HepG2 (cell line): ENCODE results near the gene RIPOR1. TPM values are rescaled to one million over a fixed set of nuclear protein-coding genes. Genes with fewer than 3 reads are reported as not detected.

Source experiments
- ELF1 ChIP-seq: sonication (generic); formaldehyde crosslinking; IDR thresholded peaks from 2 replicates; pipeline ENCODE4 v1.4.0; 2020; ENCODE audit warnings: missing genetic modification reagents
- FOXP1 ChIP-seq, 2 experiments: fragments of 450-650 bp in 1 of 2; IDR thresholded peaks; 2 replicates each; pipeline ENCODE4 v1.6.1; 2017 to 2018; ENCODE audit warnings: antibody characterized with exemption in 1 of 2
- GATAD1 ChIP-seq: IDR thresholded peaks from 2 replicates; pipeline ENCODE4 v1.6.1; 2016; ENCODE audit warnings: missing genetic modification reagents, missing compliant biosample characterization
- MYC ChIP-seq: sonication (generic); formaldehyde crosslinking; IDR thresholded peaks from 2 replicates; pipeline ENCODE4 v1.9.0; 2021; ENCODE audit warnings: missing genetic modification reagents, borderline replicate concordance
- NFE2L1 ChIP-seq: sonication (generic); formaldehyde crosslinking; IDR thresholded peaks from 2 replicates; pipeline ENCODE4 v1.4.0; 2020; ENCODE audit warnings: missing genetic modification reagents, mild to moderate bottlenecking, borderline replicate concordance
- ZC3H4 ChIP-seq: sonication (generic); formaldehyde crosslinking; IDR thresholded peaks from 2 replicates; pipeline ENCODE4 v1.4.0; 2020; ENCODE audit warnings: missing genetic modification reagents, borderline replicate concordance
- ZNF10 ChIP-seq: sonication (generic); formaldehyde crosslinking; IDR thresholded peaks from 2 replicates; pipeline ENCODE4 v1.4.0; 2020; ENCODE audit warnings: mild to moderate bottlenecking, low read depth, missing genetic modification reagents, borderline replicate concordance
- ZNF274 ChIP-seq: sonication (generic); formaldehyde crosslinking; IDR thresholded peaks from 2 replicates; pipeline ENCODE4 v1.5.1; 2020; ENCODE audit warnings: mild to moderate bottlenecking, missing genetic modification reagents
- ZNF329 ChIP-seq: sonication (generic); formaldehyde crosslinking; IDR thresholded peaks from 2 replicates; pipeline ENCODE4 v1.9.0; 2021; ENCODE audit warnings: low read depth, mild to moderate bottlenecking, missing genetic modification reagents
- ZNF335 ChIP-seq: sonication (generic); formaldehyde crosslinking; IDR thresholded peaks from 2 replicates; pipeline ENCODE4 v1.4.0; 2020; ENCODE audit warnings: missing genetic modification reagents
- ZNF34 ChIP-seq: sonication (generic); formaldehyde crosslinking; IDR thresholded peaks from 2 replicates; pipeline ENCODE4 v1.4.0; 2020; ENCODE audit warnings: mild to moderate bottlenecking, missing genetic modification reagents, borderline replicate concordance
- ZNF382 ChIP-seq: sonication (generic); formaldehyde crosslinking; IDR thresholded peaks from 2 replicates; pipeline ENCODE4 v1.5.0; 2020; ENCODE audit warnings: missing genetic modification reagents, mild to moderate bottlenecking, borderline replicate concordance
- ZNF572 ChIP-seq: sonication (generic); formaldehyde crosslinking; IDR thresholded peaks from 2 replicates; pipeline ENCODE4 v1.5.1; 2020; ENCODE audit warnings: mild to moderate bottlenecking, missing genetic modification reagents
- ZNF672 ChIP-seq: sonication (generic); formaldehyde crosslinking; IDR thresholded peaks from 2 replicates; pipeline ENCODE4 v1.8.1; 2022; ENCODE audit warnings: missing genetic modification reagents
- ZNF709 ChIP-seq: sonication (generic); formaldehyde crosslinking; IDR thresholded peaks from 2 replicates; pipeline ENCODE4 v1.5.0; 2020; ENCODE audit warnings: mild to moderate bottlenecking, missing genetic modification reagents
- polyA plus RNA-seq, 8 experiments: library from polyadenylated mRNA; depleted of rRNA in 3 of 8; stranded (reverse) in 7 of 8; unstranded in 1 of 8; fragments of >200 nt; fragmentation: Illumina TruSeq in 4 of 8; extraction: Trizol in 4 of 8; gene quantifications; 2 replicates each; pipeline versions ENCODE4 v1.2.1 to v1.2.3, GENCODE V29; 2011 to 2016; ENCODE audit warnings: low read depth in 4 of 8, missing spikeins in 1 of 8, mixed read lengths in 1 of 8; ENCODE audit not compliant: insufficient read depth in 1 of 8
- total RNA-seq, 5 experiments: library from RNA; depleted of rRNA; stranded (reverse); fragments of >200 nt; fragmentation: Illumina TruSeq; extraction: Trizol; gene quantifications; 2 replicates each; pipeline ENCODE4 v1.2.3, GENCODE V29; 2016; ENCODE audit warnings: low read depth in 1 of 5
- TF ChIP-seq, protein P1 (sequence below): sonication (generic); formaldehyde crosslinking; IDR thresholded peaks from 2 replicates; pipeline ENCODE4 v1.5.0; 2020; ENCODE audit warnings: missing genetic modification reagents, mild to moderate bottlenecking, borderline replicate concordance
- TF ChIP-seq, protein P2 (sequence below): sonication (generic); formaldehyde crosslinking; IDR thresholded peaks from 2 replicates; pipeline ENCODE4; 2020; ENCODE audit warnings: missing genetic modification reagents, mild to moderate bottlenecking, borderline replicate concordance
- TF ChIP-seq, protein P3 (sequence below): sonication (generic); formaldehyde crosslinking; conservative IDR thresholded peaks from 2 replicates; pipeline ENCODE4 v1.4.0; 2020; ENCODE audit warnings: missing genetic modification reagents
- TF ChIP-seq, protein P4 (sequence below): IDR thresholded peaks from 2 replicates; pipeline ENCODE4 v1.6.1; 2018; ENCODE audit warnings: missing genetic modification reagents, mild to moderate bottlenecking, missing compliant biosample characterization
- TF ChIP-seq, protein P5 (sequence below): sonication (generic); formaldehyde crosslinking; IDR thresholded peaks from 2 replicates; pipeline ENCODE4 v1.4.0; 2020; ENCODE audit warnings: missing genetic modification reagents

RIPOR1 gene
- total and polyA plus RNA-seq, 2 of the 13 experiments (the other 11 are each of a cell fraction or from before 2014, with no cell fraction given): 4.6 to 8.1 TPM

DNA sequence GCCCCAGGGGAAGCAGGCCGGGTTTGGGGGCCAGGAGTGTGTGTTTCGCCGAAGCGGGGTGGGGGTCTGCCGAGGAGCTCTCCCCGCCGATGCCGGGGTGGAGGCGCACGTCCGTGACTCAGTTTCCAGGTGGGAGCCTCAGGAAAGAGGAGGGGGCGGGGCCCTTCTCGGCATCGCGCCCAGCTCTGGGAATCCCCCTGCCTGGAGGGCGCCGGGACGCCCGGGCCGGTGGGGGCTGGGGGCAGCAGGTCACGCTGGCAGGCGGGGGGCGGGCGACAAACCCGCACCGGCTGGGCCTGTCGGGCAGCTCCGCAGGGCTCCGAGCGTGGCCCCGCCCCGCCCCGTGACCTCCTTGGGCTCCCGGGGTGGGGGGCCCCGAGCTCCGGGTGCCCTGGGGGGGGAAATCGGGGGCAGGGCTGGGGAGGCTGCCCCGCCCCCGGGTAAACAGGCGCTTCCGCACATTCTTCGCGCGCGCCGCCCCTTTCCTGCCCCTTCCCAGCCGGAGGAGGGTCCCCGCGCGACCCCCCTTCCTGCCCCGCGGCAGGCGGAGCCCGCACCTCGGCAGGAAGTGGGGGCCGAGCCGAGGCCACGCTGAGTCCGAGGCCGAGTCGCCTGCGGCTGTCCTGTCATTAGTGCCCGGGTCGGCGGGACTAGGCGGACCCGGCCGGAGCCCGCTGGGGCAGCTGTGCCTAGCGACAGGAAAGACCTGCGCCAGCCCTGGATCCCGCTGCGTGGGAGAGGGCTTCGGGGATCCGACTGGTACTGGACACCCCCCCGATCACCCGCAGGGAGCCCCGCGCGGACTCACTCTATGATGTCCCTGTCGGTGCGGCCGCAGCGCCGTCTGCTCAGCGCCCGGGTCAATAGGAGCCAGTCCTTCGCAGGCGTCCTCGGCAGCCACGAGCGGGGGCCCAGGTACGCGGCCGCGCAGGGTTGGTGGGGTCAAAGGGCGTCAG lies 9.3 kb downstream of the RIPOR1 start (continued):
- TF ChIP-seq NFE2L1 (CRISPR knock-in tag) (no peak), ZNF329 (CRISPR knock-in tag) (0 out of 2 replicates have a peak, but pooled peaks have one; percentile 15), ZNF34 (peak; percentile 8; the same call in 1 of the 2 replicates), ZNF335 (CRISPR knock-in tag) (no peak), MYC (peak; percentile 71; the same call in 1 of the 2 replicates), ELF1 (CRISPR knock-in tag) (peak; percentile 67), ZNF672 (no peak), ZNF274 (CRISPR knock-in tag) (peak; percentile 4; the same call in 1 of the 2 replicates), GATAD1 (CRISPR knock-in tag) (0 out of 2 replicates have a peak, but pooled peaks have one; percentile 2), FOXP1 (IDR thresholded peaks at IDR 0.05) (no peak), FOXP1 (CRISPR knock-in tag; IDR thresholded peaks at IDR 0.05) (no peak), ZNF382 (CRISPR knock-in tag) (no peak), ZC3H4 (CRISPR knock-in tag) (no peak), ZNF10 (no peak), ZNF572 (CRISPR knock-in tag) (no peak), ZNF709 (no peak)
- TF ChIP-seq, protein P1, sequence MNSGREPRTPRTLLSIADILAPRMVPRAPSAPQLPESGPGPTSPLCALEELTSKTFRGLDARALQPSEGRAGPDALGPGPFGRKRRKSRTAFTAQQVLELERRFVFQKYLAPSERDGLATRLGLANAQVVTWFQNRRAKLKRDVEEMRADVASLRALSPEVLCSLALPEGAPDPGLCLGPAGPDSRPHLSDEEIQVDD: no peak
- TF ChIP-seq, protein P2, sequence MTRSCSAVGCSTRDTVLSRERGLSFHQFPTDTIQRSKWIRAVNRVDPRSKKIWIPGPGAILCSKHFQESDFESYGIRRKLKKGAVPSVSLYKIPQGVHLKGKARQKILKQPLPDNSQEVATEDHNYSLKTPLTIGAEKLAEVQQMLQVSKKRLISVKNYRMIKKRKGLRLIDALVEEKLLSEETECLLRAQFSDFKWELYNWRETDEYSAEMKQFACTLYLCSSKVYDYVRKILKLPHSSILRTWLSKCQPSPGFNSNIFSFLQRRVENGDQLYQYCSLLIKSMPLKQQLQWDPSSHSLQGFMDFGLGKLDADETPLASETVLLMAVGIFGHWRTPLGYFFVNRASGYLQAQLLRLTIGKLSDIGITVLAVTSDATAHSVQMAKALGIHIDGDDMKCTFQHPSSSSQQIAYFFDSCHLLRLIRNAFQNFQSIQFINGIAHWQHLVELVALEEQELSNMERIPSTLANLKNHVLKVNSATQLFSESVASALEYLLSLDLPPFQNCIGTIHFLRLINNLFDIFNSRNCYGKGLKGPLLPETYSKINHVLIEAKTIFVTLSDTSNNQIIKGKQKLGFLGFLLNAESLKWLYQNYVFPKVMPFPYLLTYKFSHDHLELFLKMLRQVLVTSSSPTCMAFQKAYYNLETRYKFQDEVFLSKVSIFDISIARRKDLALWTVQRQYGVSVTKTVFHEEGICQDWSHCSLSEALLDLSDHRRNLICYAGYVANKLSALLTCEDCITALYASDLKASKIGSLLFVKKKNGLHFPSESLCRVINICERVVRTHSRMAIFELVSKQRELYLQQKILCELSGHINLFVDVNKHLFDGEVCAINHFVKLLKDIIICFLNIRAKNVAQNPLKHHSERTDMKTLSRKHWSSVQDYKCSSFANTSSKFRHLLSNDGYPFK (CRISPR knock-in tag): no peak
- TF ChIP-seq, protein P3, sequence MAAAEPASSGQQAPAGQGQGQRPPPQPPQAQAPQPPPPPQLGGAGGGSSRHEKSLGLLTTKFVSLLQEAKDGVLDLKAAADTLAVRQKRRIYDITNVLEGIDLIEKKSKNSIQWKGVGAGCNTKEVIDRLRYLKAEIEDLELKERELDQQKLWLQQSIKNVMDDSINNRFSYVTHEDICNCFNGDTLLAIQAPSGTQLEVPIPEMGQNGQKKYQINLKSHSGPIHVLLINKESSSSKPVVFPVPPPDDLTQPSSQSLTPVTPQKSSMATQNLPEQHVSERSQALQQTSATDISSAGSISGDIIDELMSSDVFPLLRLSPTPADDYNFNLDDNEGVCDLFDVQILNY (CRISPR knock-in tag): no peak
- TF ChIP-seq, protein P4, sequence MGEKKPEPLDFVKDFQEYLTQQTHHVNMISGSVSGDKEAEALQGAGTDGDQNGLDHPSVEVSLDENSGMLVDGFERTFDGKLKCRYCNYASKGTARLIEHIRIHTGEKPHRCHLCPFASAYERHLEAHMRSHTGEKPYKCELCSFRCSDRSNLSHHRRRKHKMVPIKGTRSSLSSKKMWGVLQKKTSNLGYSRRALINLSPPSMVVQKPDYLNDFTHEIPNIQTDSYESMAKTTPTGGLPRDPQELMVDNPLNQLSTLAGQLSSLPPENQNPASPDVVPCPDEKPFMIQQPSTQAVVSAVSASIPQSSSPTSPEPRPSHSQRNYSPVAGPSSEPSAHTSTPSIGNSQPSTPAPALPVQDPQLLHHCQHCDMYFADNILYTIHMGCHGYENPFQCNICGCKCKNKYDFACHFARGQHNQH (CRISPR knock-in tag): peak; percentile 59; the same call in 1 of the 2 replicates
- TF ChIP-seq, protein P5, sequence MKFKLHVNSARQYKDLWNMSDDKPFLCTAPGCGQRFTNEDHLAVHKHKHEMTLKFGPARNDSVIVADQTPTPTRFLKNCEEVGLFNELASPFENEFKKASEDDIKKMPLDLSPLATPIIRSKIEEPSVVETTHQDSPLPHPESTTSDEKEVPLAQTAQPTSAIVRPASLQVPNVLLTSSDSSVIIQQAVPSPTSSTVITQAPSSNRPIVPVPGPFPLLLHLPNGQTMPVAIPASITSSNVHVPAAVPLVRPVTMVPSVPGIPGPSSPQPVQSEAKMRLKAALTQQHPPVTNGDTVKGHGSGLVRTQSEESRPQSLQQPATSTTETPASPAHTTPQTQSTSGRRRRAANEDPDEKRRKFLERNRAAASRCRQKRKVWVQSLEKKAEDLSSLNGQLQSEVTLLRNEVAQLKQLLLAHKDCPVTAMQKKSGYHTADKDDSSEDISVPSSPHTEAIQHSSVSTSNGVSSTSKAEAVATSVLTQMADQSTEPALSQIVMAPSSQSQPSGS (CRISPR knock-in tag): no peak
